ENCODE results near the gene WTAP.
"Not testable (repeated sequence)": the region's sequence is repeated elsewhere in the genome, so short reads cannot be mapped to it uniquely, and the experiment has no call there.

WTAP gene

GRCh38 chr6:159714404-159714803 is 12.9 kb upstream of the WTAP start:
- peaks cover under 1% of the 10 kb centered on the region for H3K27me3 Mint-ChIP-seq (ENCODE audit: low read depth)
- H3K4me1 Mint-ChIP-seq (ENCODE audit: low read depth), result peaks cover 9% of the 10 kb centered on the region
- H3K36me3 Mint-ChIP-seq (ENCODE audit: low read depth), result peaks cover 1% of the 10 kb centered on the region
- DNase-seq (ENCODE audit: low spot score), result no peak
- H3K27ac Mint-ChIP-seq, result no peak overlapping the region
- peaks cover 5% of the 10 kb centered on the region for H3K9me3 Mint-ChIP-seq
- H3K4me3 Mint-ChIP-seq, result no peak overlapping the region

DNA sequence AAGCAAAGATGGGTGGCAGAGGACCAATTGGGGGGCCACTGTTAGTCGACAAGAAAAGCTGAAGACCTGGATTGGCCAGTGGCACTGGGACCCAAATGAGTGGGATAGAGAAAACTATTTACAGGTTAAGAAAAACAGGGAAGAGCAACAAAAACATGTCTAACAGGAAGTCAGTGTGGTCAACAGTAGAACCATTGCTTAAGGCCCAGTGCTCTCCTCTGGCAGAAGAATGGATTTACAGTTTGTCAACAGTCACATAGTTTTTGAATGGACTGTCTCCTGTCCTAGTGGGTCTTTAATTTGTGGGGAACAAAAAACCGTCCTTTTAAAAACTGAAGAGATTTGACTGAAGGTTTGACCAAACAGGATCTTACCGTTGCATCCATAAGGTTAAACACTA is 12.1 kb upstream of the WTAP start:
- DNase-seq (ENCODE audit: low spot score), result no peak
- Mint-ChIP-seq H3K4me3 (no peak overlapping the region), H3K4me1 (ENCODE audit: low read depth) (peaks cover 9% of the 10 kb centered on the region), H3K9me3 (no peaks in the 10 kb centered on the region), H3K36me3 (ENCODE audit: low read depth) (peaks cover 1% of the 10 kb centered on the region), H3K27me3 (ENCODE audit: low read depth) (no peaks in the 10 kb centered on the region), H3K27ac (no peak overlapping the region)

GRCh38 chr6:159715605-159716004 is 11.7 kb upstream of the WTAP start:
- no peaks in the 10 kb centered on the region for H3K9me3 Mint-ChIP-seq
- no peak for DNase-seq (ENCODE audit: low spot score)
- H3K4me3 Mint-ChIP-seq, result no peak overlapping the region
- H3K27me3 Mint-ChIP-seq (ENCODE audit: low read depth), result no peaks in the 10 kb centered on the region
- H3K36me3 Mint-ChIP-seq (ENCODE audit: low read depth), result peaks cover 1% of the 10 kb centered on the region
- peaks cover 9% of the 10 kb centered on the region for H3K4me1 Mint-ChIP-seq (ENCODE audit: low read depth)
- H3K27ac Mint-ChIP-seq, result no peak overlapping the region

DNA sequence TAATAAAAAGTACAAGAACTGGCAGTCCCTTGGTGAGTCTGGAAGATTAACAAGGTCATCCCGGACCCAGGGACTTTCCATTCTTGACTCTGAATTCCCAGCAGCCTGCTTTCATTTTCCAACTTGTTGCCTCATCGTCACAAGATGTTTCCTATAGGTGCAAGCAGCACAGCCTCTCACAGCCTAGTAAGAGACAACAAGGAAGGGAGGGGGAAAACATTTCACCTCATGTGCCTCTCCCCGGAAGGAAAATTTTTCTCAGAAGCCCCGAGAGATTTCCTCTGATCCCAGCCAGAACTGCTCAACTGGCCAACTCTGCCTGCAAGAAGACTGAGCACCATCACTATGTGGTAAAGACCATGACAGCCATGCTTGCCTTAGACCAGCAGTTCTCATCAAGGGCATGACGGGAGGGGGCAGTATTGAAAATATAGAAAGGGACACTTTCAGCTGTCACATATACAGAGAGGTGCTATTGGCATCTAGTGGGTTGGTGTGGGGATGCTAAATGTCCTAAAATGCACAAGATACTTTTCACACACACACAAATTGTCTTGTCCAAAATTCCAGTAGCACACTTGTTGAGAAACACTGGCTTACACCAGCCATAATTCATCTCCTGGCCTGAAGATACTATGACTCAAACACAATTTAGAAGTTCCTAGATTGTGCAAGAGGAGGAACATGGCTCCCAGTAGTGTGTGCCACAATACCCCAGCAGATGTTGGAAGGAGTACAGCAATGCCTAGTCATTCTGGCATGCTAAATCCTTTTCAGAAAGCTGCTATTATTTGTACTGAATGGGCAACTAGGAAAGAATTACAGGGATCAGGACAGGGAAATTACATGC is 10.8 kb upstream of the WTAP start:
- Mint-ChIP-seq H3K9me3 (no peaks in the 10 kb centered on the region), H3K36me3 (ENCODE audit: low read depth) (peaks cover 1% of the 10 kb centered on the region), H3K27ac (no peak overlapping the region), H3K27me3 (ENCODE audit: low read depth) (no peaks in the 10 kb centered on the region), H3K4me3 (no peak overlapping the region), H3K4me1 (ENCODE audit: low read depth) (peaks cover 9% of the 10 kb centered on the region)
- no peak for DNase-seq (ENCODE audit: low spot score)

DNA sequence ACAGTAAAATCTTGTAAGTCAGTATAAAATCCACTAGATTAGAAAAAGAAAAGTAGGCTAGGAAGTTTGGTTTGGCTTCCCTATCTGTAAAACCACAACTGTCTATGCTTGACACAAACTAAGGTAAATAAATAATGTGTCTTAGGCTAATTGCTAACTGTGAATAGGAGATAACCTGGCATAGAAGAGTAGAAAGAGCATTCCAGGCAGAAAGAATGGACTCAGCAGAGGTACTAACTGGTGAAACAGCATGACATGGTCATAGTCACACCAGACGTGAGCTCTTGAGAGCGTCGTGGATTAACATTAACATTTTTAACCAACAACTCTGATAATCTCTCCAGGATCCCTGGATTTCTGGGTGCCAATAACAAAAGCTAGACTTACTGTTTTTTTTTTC is 8.7 kb upstream of the WTAP start:
- Mint-ChIP-seq H3K27ac (no peak overlapping the region), H3K27me3 (ENCODE audit: low read depth) (no peaks in the 10 kb centered on the region), H3K4me3 (no peak overlapping the region), H3K9me3 (peaks cover 11% of the 10 kb centered on the region), H3K36me3 (ENCODE audit: low read depth) (peaks cover 17% of the 10 kb centered on the region), H3K4me1 (ENCODE audit: low read depth) (peaks cover 10% of the 10 kb centered on the region)
- DNase-seq (ENCODE audit: low spot score), result no peak

DNA sequence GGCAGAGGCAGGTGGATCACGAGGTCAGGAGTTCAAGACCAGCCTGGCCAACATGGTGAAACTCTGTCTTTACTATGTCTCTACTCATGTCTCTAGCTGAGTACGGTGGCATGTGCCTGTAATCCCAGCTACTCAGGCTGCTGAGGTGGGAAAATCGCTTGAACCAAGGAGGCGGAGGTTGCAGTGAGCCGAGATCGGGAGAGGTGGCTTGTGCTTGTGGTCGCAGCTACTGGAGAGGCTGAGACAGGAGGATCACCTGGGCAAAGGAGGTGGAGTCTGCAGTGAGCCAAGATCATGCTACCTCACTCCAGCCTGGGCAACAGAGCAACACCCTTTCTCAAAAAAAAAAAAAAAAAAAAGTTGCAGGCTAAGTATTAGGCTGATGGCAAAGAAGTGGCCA is 8.0 kb upstream of the WTAP start:
- DNase-seq (ENCODE audit: low spot score), result no peak
- no peak overlapping the region for H3K4me3 Mint-ChIP-seq
- peaks cover 23% of the 10 kb centered on the region for H3K36me3 Mint-ChIP-seq (ENCODE audit: low read depth)
- H3K9me3 Mint-ChIP-seq, result peaks cover 11% of the 10 kb centered on the region
- peaks cover 10% of the 10 kb centered on the region for H3K4me1 Mint-ChIP-seq (ENCODE audit: low read depth)
- H3K27ac Mint-ChIP-seq, result no peak overlapping the region
- no peaks in the 10 kb centered on the region for H3K27me3 Mint-ChIP-seq (ENCODE audit: low read depth)

GRCh38 chr6:159720708-159721107 is 6.6 kb upstream of the WTAP start:
- no peaks in the 10 kb centered on the region for H3K27me3 Mint-ChIP-seq (ENCODE audit: low read depth)
- peaks cover 11% of the 10 kb centered on the region for H3K9me3 Mint-ChIP-seq
- H3K4me3 Mint-ChIP-seq, result no peak overlapping the region
- peaks cover 23% of the 10 kb centered on the region for H3K36me3 Mint-ChIP-seq (ENCODE audit: low read depth)
- peaks cover 11% of the 10 kb centered on the region for H3K4me1 Mint-ChIP-seq (ENCODE audit: low read depth)
- no peak for DNase-seq (ENCODE audit: low spot score)
- H3K27ac Mint-ChIP-seq, result no peak overlapping the region

DNA sequence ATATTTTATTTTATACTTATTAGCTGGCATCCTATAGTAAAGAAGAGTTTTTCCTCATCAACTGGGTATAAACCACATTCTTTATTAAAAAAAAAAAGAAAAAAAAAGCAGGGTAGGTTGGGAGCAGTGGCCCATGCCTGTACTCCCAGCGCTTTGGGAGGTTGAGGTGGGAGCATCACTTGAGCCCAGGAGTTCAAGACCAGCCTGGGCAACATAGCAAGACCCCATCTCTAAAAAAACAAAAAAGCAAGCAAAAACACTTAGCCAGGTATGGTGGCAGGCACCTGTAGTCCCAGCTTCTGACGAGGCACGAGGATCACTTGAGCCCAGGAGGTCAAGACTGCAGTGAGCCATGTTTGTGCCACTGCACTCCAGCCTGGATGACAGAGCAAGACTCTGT is 5.3 kb upstream of the WTAP start:
- Mint-ChIP-seq H3K9me3 (peaks cover 11% of the 10 kb centered on the region), H3K36me3 (ENCODE audit: low read depth) (peaks cover 28% of the 10 kb centered on the region), H3K4me1 (ENCODE audit: low read depth) (peaks cover 19% of the 10 kb centered on the region)
- not testable (repeated sequence) for H3K27ac Mint-ChIP-seq; DNase-seq (ENCODE audit: low spot score); H3K4me3 Mint-ChIP-seq; H3K27me3 Mint-ChIP-seq (ENCODE audit: low read depth)

GRCh38 chr6:159722655-159723054 is 4.7 kb upstream of the WTAP start:
- peaks cover 19% of the 10 kb centered on the region for H3K4me1 Mint-ChIP-seq (ENCODE audit: low read depth)
- no peaks in the 10 kb centered on the region for H3K27me3 Mint-ChIP-seq (ENCODE audit: low read depth)
- peaks cover 11% of the 10 kb centered on the region for H3K9me3 Mint-ChIP-seq
- no peak for DNase-seq (ENCODE audit: low spot score)
- no peak overlapping the region for H3K27ac Mint-ChIP-seq
- no peak overlapping the region for H3K4me3 Mint-ChIP-seq
- H3K36me3 Mint-ChIP-seq (ENCODE audit: low read depth), result peaks cover 28% of the 10 kb centered on the region

DNA sequence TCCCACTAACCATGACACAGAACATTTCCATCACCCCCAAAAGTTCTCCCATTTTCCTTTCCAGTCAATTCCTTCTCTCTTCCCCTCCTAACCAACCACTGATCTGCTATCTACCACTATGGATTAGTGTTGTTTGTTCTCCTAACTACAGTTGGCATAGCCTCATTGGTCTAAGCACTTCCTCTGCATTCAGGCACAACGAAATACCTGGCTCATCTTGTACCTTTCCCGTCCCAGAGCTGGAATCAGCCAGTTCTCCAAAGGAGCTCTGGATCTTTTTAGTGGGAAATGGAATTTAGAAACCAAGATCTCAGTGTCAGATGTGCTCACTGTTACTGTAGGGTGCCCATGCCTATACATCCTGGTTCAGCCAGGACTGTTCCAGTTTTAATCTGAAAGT is 4.0 kb upstream of the WTAP start:
- peaks cover 19% of the 10 kb centered on the region for H3K4me1 Mint-ChIP-seq (ENCODE audit: low read depth)
- H3K4me3 Mint-ChIP-seq, result no peak overlapping the region
- H3K9me3 Mint-ChIP-seq, result peaks cover 11% of the 10 kb centered on the region
- no peaks in the 10 kb centered on the region for H3K27me3 Mint-ChIP-seq (ENCODE audit: low read depth)
- DNase-seq (ENCODE audit: low spot score), result no peak
- H3K36me3 Mint-ChIP-seq (ENCODE audit: low read depth), result peaks cover 29% of the 10 kb centered on the region
- H3K27ac Mint-ChIP-seq, result peak overlapping the region; percentile 46

GRCh38 chr6:159724778-159725177 is 2.5 kb upstream of the WTAP start:
- peak overlapping the region; percentile 9 for H3K4me3 Mint-ChIP-seq
- H3K27me3 Mint-ChIP-seq (ENCODE audit: low read depth), result no peaks in the 10 kb centered on the region

GRCh38 chr6:159725208-159725607 is 2.1 kb upstream of the WTAP start:
- H3K4me3 Mint-ChIP-seq, result peak overlapping the region; percentile 9
- DNase-seq (ENCODE audit: low spot score); H3K27me3 Mint-ChIP-seq (ENCODE audit: low read depth); H3K27ac Mint-ChIP-seq: not testable (repeated sequence)
- peaks cover 43% of the 10 kb centered on the region for H3K36me3 Mint-ChIP-seq (ENCODE audit: low read depth)
- H3K4me1 Mint-ChIP-seq (ENCODE audit: low read depth), result peaks cover 27% of the 10 kb centered on the region
- H3K9me3 Mint-ChIP-seq, result peaks cover 11% of the 10 kb centered on the region

More at GRCh38 chr6:159724778-159725177, 2.5 kb upstream of the WTAP start:
- DNase-seq (ENCODE audit: low spot score), result no peak
- no peak overlapping the region for H3K27ac Mint-ChIP-seq
- peaks cover 24% of the 10 kb centered on the region for H3K4me1 Mint-ChIP-seq (ENCODE audit: low read depth)
- peaks cover 43% of the 10 kb centered on the region for H3K36me3 Mint-ChIP-seq (ENCODE audit: low read depth)
- peaks cover 11% of the 10 kb centered on the region for H3K9me3 Mint-ChIP-seq

DNA sequence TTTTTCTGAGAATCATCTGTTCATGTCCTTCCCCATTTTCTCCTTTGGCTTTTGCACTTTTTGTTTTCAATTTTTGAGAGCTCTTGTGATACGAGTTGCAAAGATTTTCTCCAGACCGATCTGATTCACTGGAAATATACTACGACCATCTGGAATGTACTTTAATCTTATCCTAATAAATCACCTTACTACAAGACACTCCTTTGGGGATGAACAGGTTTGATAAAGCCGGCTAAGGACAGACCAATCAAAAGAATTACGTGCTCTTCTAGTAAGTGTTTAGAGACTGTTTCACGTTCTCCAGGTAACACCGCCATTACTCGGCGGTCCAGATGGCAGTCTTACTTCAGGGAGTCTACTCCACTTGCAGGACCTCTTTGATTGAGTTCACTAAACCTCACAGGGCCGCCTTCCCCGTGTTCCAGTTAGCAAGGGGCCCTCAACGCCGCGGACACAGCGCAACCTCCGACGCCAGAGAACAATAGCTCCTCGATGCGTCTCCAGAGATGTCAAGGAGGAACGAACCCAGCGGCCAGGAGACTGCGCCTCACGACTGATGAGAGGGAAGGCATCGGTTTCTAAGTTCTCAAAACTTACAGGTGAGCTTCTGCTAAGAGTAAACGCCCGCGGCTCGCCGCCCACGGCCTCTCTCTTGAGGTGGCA is 920 bp upstream of the WTAP start:
- Mint-ChIP-seq H3K9me3 (peaks cover 11% of the 10 kb centered on the region), H3K4me3 (peak overlapping the region; percentile 97), H3K27ac (peak overlapping the region; percentile 97), H3K27me3 (ENCODE audit: low read depth) (no peaks in the 10 kb centered on the region), H3K4me1 (ENCODE audit: low read depth) (peaks cover 34% of the 10 kb centered on the region), H3K36me3 (ENCODE audit: low read depth) (peaks cover 51% of the 10 kb centered on the region)
- no peak for DNase-seq (ENCODE audit: low spot score)

- Mint-ChIP-seq H3K4me3 (peak overlapping the region; percentile 86), H3K36me3 (ENCODE audit: low read depth) (peaks cover 46% of the 10 kb centered on the region), H3K27me3 (ENCODE audit: low read depth) (no peaks in the 10 kb centered on the region), H3K4me1 (ENCODE audit: low read depth) (peaks cover 39% of the 10 kb centered on the region), H3K9me3 (peaks cover 5% of the 10 kb centered on the region), H3K27ac (peak overlapping the region; percentile 91)
- no peak for DNase-seq (ENCODE audit: low spot score)
Observed at GRCh38 chr6:159727717-159728445, 575 bp downstream of the WTAP start.

All from T-helper 2 cell treated with Interferon-gamma antibody and Interleukin-4, amounts not matched to agents 5 μg/mL and 100 μg/mL, for 36 hours (primary cell).